Measurements from ENCODE around the gene DNAJC13. TPM values are rescaled to one million over a fixed set of nuclear protein-coding genes. Genes with fewer than 3 reads are reported as not detected.

Gene DNAJC13
- polyA plus RNA-seq, 3 donors = 43.3 to 57.0 (median 53.5) TPM

- DNase-seq = no peak
Observed at GRCh38 chr3:132570016-132570415, 152.7 kb downstream of the DNAJC13 start.

- no peak for DNase-seq
Observed at GRCh38 chr3:132573797-132574211, 156.5 kb downstream of the DNAJC13 start.

GRCh38 chr3:132587401-132587800 lies 170.1 kb downstream of the DNAJC13 start:
- no peak for DNase-seq

Other genes with a start within 250 kb of the DNAJC13 start
- 10 to 100 TPM; 59.9 to 76.4 (median 66.5) TPM for gene ACP3, start 100.1 kb upstream of the DNAJC13 start, polyA plus RNA-seq (ENCODE audit: insufficient read length in 3 of 3)
- 1 to 10 TPM; 1.3 to 3.1 (median 1.3) TPM for gene ACKR4, start 179.8 kb downstream of the DNAJC13 start, polyA plus RNA-seq (ENCODE audit: insufficient read length in 3 of 3)
- 10 to 100 TPM; 35.5 to 63.4 (median 50.5) TPM for gene ACAD11, start 242.3 kb downstream of the DNAJC13 start, polyA plus RNA-seq (ENCODE audit: insufficient read length in 3 of 3)
- 10 to 100 TPM; 59.5 to 73.1 (median 72.6) TPM for gene UBA5, start 242.8 kb downstream of the DNAJC13 start, polyA plus RNA-seq (ENCODE audit: insufficient read length in 3 of 3)

Data from renal pelvis (tissue), 4 donors.